HG02970 (cell line): Measurements from ENCODE around the gene RASSF1.

Experiments used
- ATAC-seq: cut with Tn5 transposase; IDR thresholded peaks from one replicate; pipeline ENCODE4 v1.9.1; 2021; ENCODE audit warnings: mild to moderate bottlenecking, moderate library complexity, moderate number of reproducible peaks; ENCODE audit not compliant: unreplicated experiment, low FRiP score

RASSF1 gene

GRCh38 chr3:50340448-50341329 lies at the start of gene RASSF1:
RASSF1 (minus strand) TSS chr3:50340836; CDS start chr3:50340805, 31 bp downstream.
- ATAC-seq: no peak

- ATAC-seq: no peak
These were observed 48.8 kb upstream of the RASSF1 start for GRCh38 chr3:50389414-50389767.

- no peak for ATAC-seq
These were observed 48.2 kb upstream of the RASSF1 start for GRCh38 chr3:50388720-50389413.

GRCh38 chr3:50388016-50388719 lies 47.5 kb upstream of the RASSF1 start:
- ATAC-seq: no peak

GRCh38 chr3:50385754-50386153 lies 45.1 kb upstream of the RASSF1 start:
- no peak for ATAC-seq

- ATAC-seq: no peak
These were observed 43.1 kb upstream of the RASSF1 start for GRCh38 chr3:50383750-50384149.

- no peak for ATAC-seq
These were observed 42.1 kb upstream of the RASSF1 start for GRCh38 chr3:50382722-50383121.

- ATAC-seq: no peak
These were observed 40.7 kb upstream of the RASSF1 start for GRCh38 chr3:50381383-50381782.

GRCh38 chr3:50380405-50381085 lies 39.9 kb upstream of the RASSF1 start:
- no peak for ATAC-seq

GRCh38 chr3:50378757-50379156 lies 38.1 kb upstream of the RASSF1 start:
- no peak for ATAC-seq

GRCh38 chr3:50378024-50378423 lies 37.4 kb upstream of the RASSF1 start:
- ATAC-seq: no peak

- no peak for ATAC-seq
These were observed 34.8 kb upstream of the RASSF1 start for GRCh38 chr3:50375258-50375931.

GRCh38 chr3:50374363-50375257 lies 34.0 kb upstream of the RASSF1 start:
- no peak for ATAC-seq

GRCh38 chr3:50373146-50374051 lies 32.8 kb upstream of the RASSF1 start:
- no peak for ATAC-seq

GRCh38 chr3:50372349-50372748 lies 31.7 kb upstream of the RASSF1 start:
- ATAC-seq: no peak

GRCh38 chr3:50371133-50371685 lies 30.6 kb upstream of the RASSF1 start:
- no peak for ATAC-seq

GRCh38 chr3:50370594-50370993 lies 30.0 kb upstream of the RASSF1 start:
- no peak for ATAC-seq
